Activated CD8-positive, alpha-beta T cell treated with anti-CD3 and anti-CD28 coated beads, Interleukin-2, amount 10 ng/mL, durations not matched to agents 7 days and 5 days (primary cell): ENCODE results near the gene DENND5B. TPM values are rescaled to one million over a fixed set of nuclear protein-coding genes. Genes with fewer than 3 reads are reported as not detected.
A peak's percentile ranks its signal among the peaks of the same experiment; 100 is the strongest.

ENCODE experiments used
- ATAC-seq: fragments of 150-1000 bp; cut with Tn5 transposase; one replicate; pipeline ENCODE4 v1.10.0; 2021; ENCODE audit warnings: moderate library complexity
- CTCF ChIA-PET: fragments of 350-600 bp; sonication (Branson Sonifier 250); formaldehyde crosslinking; loops from one replicate; lab custom pipeline; 2021; ENCODE audit warnings: antibody characterized with exemption; lab: Charles Lee
- POLR2A ChIA-PET: fragments of 350-600 bp; sonication (Branson Sonifier 250); formaldehyde crosslinking; loops from one replicate; lab custom pipeline; 2021; ENCODE audit warnings: antibody characterized with exemption; lab: Charles Lee
- DNase-seq: peaks from one replicate; pipeline ENCODE4 v3.0.0-alpha.2; 2020
- H3K27ac Mint-ChIP-seq: one replicate; pipeline ENCODE4 v1.8.0; 2021; ENCODE audit warnings: mild to moderate bottlenecking, mixed read lengths
- H3K27me3 Mint-ChIP-seq: one replicate; pipeline ENCODE4 v1.8.0; 2021; ENCODE audit warnings: low read depth, mixed read lengths
- H3K36me3 Mint-ChIP-seq: one replicate; pipeline ENCODE4 v1.8.0; 2021; ENCODE audit warnings: low read depth, mixed read lengths
- H3K4me1 Mint-ChIP-seq: one replicate; pipeline ENCODE4 v1.8.0; 2021; ENCODE audit warnings: low read depth, mixed read lengths
- H3K4me3 Mint-ChIP-seq: one replicate; pipeline ENCODE4 v1.8.0; 2021; ENCODE audit warnings: mild to moderate bottlenecking, mixed read lengths
- H3K9me3 Mint-ChIP-seq: one replicate; pipeline ENCODE4 v1.8.0; 2022; ENCODE audit warnings: mixed read lengths; ENCODE audit not compliant: insufficient read depth
- total RNA-seq, 2 experiments: library from RNA; stranded (reverse); gene quantifications; one replicate each; pipeline ENCODE4 v1.2.3, GENCODE V29; 2021

The DENND5B gene
- total RNA-seq, 2 experiments from 2014 or later: 0.08 to 0.16 TPM

DNA sequence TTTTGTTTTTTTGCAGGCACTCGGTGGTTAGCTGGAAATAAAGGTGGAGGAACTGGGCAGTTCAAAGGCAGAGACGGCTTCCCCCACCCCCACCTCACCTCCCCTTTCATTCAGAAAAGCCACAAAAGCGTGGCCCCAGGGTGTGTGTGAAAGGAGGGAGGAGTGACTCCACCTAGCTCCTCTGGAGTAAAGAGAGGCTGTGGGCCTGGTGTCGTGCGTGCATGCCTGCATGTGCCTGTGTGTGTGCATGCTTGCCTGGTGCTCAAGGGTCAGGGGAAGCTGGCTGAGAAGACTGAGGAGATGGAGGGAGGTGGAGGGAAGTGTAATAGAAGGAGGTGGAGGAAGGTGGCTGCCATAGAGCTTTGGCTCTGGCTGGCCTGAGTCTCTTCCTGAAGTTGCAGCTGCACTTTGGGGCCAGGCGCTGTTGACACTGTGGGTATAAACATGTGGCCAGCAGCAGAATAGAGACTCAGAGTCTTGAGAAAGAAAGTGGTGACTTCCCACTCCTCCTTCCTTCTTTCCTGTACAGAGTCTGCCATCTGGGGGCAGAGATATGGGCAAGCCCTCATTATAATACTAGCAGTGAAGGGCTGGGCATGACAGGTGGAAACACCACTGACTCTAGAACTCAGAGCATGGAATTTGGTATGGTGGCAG lies 228.0 kb downstream of the DENND5B start:
- ATAC-seq (peak; percentile 86), DNase-seq (peak; percentile 70)
- no peaks in the 10 kb centered on the region for H3K36me3 Mint-ChIP-seq
- peak overlapping the region; percentile 87 for H3K27ac Mint-ChIP-seq
- H3K4me3 Mint-ChIP-seq: peak overlapping the region; percentile 49
- ChIA-PET POLR2A (interaction anchor here (0.6 to 1.9 kb wide), 4 partner anchors 11 to 91 kb away, joined by 3 to 6 read pairs (median 4); no protein-coding TSS in a partner anchor), CTCF (interaction anchor here (0.7 to 3.0 kb wide), 11 partner anchors 10 to 511 kb away, joined by 3 to 22 read pairs (median 4); partner anchors contain the start of gene SINHCAF)
- peaks cover 22% of the 10 kb centered on the region for H3K4me1 Mint-ChIP-seq
- no peaks in the 10 kb centered on the region for H3K9me3 Mint-ChIP-seq
- H3K27me3 Mint-ChIP-seq: no peaks in the 10 kb centered on the region

DNA sequence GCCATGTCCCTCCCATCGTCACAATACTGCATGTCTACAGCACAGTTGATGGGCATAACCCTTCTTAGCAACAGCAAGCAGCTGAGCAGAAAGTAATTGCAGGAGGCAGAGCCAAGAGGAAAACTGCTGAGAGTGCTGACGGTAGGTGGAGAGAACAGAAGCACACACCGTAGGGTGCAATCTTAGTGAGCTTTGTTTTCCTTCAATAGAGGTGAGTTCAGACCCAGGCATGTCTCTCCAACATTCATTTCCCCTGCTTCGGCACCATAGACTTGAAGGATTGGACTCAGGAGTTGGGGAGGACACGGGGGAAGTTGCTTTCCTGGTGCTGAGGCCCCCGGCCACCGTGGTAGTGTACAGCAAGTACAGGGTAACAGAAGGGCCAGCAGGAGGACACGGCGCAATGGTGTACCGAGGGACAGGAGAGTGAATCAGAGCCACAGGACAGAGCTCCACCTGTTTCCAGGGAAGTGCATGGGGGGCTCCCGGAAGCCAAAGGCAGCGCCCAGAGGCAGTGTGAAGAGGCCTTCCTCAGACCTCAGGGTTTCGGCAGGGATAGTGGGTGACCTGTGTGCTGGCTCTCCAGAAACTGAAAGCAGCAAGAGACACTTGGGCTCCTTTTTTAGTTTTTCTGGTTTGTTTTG lies 228.7 kb downstream of the DENND5B start:
- H3K4me1 Mint-ChIP-seq: peaks cover 22% of the 10 kb centered on the region

DNA sequence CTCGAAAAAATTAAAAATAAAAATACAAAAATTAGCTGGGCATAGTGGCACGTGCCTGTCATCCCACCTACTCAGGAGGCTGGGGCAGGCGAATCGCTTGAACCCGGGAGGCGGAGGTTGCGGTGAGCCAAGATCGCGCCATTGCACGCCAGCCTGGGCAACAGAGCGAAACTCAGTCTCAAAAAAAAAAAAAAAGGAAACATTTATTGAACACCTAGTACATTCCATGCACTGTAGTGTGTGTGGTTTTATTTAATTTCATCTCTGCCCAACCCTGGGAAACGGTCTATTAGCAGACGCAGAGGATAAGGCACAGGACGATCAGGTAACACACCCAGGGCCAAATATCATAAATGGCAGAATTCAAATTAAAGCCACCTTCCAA lies 229.2 kb downstream of the DENND5B start:
- peaks cover 22% of the 10 kb centered on the region for H3K4me1 Mint-ChIP-seq
- no peak for ATAC-seq

More for the DNA sequence above, 228.7 kb downstream of the DENND5B start:
- H3K4me3 Mint-ChIP-seq: peak overlapping the region; percentile 49
- ChIA-PET POLR2A (interaction anchor here (0.6 to 1.9 kb wide), 4 partner anchors 10 to 90 kb away, joined by 3 to 6 read pairs (median 4); no protein-coding TSS in a partner anchor), CTCF (interaction anchor here (0.7 to 3.0 kb wide), 10 partner anchors 13 to 511 kb away, joined by 3 to 22 read pairs (median 4); partner anchors contain the start of gene SINHCAF)
- ATAC-seq (peak; percentile 60), DNase-seq (peak; percentile 31)
- H3K36me3 Mint-ChIP-seq: no peaks in the 10 kb centered on the region
- H3K9me3 Mint-ChIP-seq: no peaks in the 10 kb centered on the region
- H3K27ac Mint-ChIP-seq: peak overlapping the region; percentile 87
- no peaks in the 10 kb centered on the region for H3K27me3 Mint-ChIP-seq

DNA sequence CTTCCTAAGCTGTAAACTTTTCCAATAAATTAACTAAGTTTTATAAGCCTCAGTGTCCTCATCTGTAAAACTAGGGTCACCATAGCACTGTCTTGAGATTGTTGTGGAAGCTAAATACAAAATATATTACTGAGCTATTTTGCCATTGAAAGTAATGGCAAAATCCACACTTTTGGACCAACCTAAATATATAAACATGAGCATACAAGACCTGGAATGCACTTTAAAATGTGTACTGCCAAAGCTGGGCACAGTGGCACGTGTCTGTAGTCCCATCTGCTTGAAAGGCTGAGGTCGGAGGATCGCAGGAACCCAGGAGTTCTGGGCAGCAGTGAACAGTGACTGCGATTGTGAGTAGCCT lies 235.2 kb downstream of the DENND5B start:
- H3K27ac Mint-ChIP-seq: no peak overlapping the region
- no peak overlapping the region for H3K4me3 Mint-ChIP-seq
- ATAC-seq (no peak), DNase-seq (no peak)
- CTCF ChIA-PET: no interaction called here
- H3K27me3 Mint-ChIP-seq: no peaks in the 10 kb centered on the region
- no peaks in the 10 kb centered on the region for H3K4me1 Mint-ChIP-seq
- no peaks in the 10 kb centered on the region for H3K9me3 Mint-ChIP-seq
- POLR2A ChIA-PET: interaction anchor here (0.6 kb wide), 1 partner anchor 30 kb away, joined by 3 read pairs; the partner anchor contains the start of gene SINHCAF
- no peaks in the 10 kb centered on the region for H3K36me3 Mint-ChIP-seq

More for the DNA sequence above, 229.2 kb downstream of the DENND5B start:
- H3K27ac Mint-ChIP-seq: peak overlapping the region; percentile 87
- no peaks in the 10 kb centered on the region for H3K36me3 Mint-ChIP-seq
- no peak overlapping the region for H3K4me3 Mint-ChIP-seq
- no peaks in the 10 kb centered on the region for H3K9me3 Mint-ChIP-seq
- no peak for DNase-seq
- CTCF ChIA-PET: interaction anchor here (1.1 to 3.0 kb wide), 2 partner anchors 15 to 90 kb away, joined by 4 to 22 read pairs; no protein-coding TSS in a partner anchor
- no peaks in the 10 kb centered on the region for H3K27me3 Mint-ChIP-seq
- POLR2A ChIA-PET: interaction anchor here (1.5 to 1.9 kb wide), 2 partner anchors 35 to 38 kb away, joined by 5 to 6 read pairs; no protein-coding TSS in a partner anchor

DNA sequence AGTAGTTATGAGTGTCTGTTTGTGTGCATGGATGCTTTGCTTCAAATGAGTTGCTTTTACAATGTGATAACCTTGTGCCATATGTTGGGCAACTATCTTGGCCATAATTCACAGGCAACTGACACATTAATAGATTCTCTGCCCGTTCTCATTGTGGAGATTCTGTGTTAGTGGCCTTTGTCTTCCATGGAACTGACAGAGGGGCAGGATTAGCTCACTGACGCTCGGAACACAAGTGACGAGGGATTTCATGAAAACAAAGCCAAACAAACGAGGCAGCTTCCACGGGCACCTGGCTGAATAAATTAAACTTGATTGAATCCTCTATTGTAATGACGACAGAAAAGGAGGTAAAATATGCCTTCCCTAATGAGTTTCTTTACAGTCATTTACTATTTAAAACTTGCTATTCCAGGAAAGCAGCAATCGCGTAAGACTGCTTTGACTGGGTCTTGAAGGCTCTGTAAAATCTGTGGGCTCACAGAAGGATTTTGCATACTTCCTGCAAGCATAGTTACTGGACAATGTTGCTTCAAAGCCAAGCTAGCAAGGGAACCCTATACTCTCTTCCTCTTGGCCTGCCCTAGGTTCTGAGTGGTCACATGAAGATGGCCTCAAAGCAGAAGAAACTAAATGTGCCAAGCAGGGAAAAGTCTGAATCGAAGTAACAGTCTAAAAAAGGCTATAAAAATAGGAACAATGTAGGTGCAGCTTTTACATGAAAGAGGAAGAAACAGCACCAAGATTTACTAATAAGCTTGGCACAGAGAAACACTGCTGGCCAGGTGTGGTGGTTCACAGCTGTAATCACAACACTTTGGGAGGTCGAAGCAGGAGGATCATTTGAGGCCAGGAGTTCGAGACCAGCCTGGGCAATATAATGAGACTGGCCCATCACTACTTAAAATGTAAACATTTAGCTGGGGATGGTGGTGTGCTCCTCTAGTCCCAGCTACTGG lies 236.9 kb downstream of the DENND5B start:
- CTCF ChIA-PET: no interaction called here
- Mint-ChIP-seq H3K36me3 (no peaks in the 10 kb centered on the region), H3K27me3 (peaks cover 7% of the 10 kb centered on the region), H3K9me3 (no peaks in the 10 kb centered on the region), H3K4me3 (no peak overlapping the region), H3K27ac (no peak overlapping the region), H3K4me1 (no peaks in the 10 kb centered on the region)
- DNase-seq (no peak), ATAC-seq (no peak)
- POLR2A ChIA-PET: no interaction called here

DNA sequence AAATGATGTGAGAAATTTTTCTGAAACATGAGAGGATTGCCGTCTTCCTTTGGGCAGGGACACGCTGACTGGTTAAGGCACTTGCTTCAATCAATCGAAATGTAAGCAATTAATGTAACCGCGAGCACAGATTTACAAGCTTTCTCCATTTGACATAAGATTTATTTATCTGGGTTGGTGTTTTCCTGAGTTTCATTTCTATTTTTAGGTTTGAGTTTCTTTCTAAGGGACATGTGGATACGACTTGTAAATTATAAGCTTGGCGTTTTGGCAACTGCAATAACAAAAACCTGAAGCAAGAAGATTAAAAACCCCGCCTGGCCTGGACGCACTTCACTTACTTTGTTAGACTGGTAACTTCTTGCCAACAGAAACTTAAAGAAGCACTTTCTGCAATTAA lies 244.7 kb downstream of the DENND5B start:
- no peaks in the 10 kb centered on the region for H3K9me3 Mint-ChIP-seq
- DNase-seq: no peak
- ChIA-PET CTCF (interaction anchor here (1.0 to 1.1 kb wide), 2 partner anchors 16 to 74 kb away, joined by 3 to 4 read pairs; no protein-coding TSS in a partner anchor), POLR2A (no interaction called here)
- H3K4me3 Mint-ChIP-seq: no peak overlapping the region
- no peak for ATAC-seq
- H3K4me1 Mint-ChIP-seq: no peaks in the 10 kb centered on the region
- no peak overlapping the region for H3K27ac Mint-ChIP-seq
- H3K27me3 Mint-ChIP-seq: peaks cover 7% of the 10 kb centered on the region
- H3K36me3 Mint-ChIP-seq: no peaks in the 10 kb centered on the region

DNA sequence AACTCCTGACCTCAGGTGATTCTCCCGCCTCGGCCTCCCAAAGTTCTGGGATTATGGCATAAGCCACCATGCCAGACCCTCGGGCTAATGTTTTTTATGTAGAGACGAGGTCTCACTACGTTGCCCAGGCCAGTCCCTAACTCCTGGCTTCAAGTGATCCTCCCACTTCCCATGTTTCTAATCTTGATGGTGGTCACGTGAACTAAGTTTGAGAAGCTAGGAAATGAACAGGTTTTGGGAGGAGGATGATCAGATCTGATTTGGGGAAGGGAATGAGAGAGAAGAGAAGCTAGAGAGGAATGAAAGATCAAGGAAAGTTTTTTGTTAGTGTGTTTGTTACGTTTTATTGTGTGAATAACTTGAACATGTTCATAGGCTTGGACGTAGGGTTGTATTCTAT lies 247.8 kb downstream of the DENND5B start:
- Mint-ChIP-seq H3K27me3 (no peaks in the 10 kb centered on the region), H3K4me3 (no peak overlapping the region), H3K9me3 (no peaks in the 10 kb centered on the region), H3K27ac (no peak overlapping the region), H3K36me3 (no peaks in the 10 kb centered on the region), H3K4me1 (no peaks in the 10 kb centered on the region)
- DNase-seq (no peak), ATAC-seq (no peak)
- CTCF ChIA-PET: no interaction called here
- POLR2A ChIA-PET: no interaction called here

DNA sequence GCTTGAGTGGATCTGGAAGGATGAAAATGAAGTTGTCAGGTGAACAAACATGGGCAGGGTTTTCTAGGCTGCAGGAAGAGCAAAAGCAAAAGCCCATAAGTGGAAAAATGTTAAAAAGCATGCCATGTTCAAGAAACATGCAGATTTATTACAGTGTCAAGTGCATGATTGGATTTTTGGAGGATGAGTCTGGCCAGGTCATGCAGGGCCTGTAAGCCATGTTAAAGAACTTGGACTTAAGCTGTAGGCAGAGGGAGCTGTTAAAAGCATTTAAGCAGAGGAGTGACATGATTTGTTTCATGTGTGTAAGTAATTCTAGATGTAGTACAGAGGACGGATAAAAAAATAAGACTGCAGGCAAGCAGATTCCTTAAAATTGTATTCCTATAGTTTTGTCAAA lies 248.7 kb downstream of the DENND5B start:
- no peak overlapping the region for H3K4me3 Mint-ChIP-seq
- ATAC-seq: no peak
- no peaks in the 10 kb centered on the region for H3K27me3 Mint-ChIP-seq
- no peaks in the 10 kb centered on the region for H3K36me3 Mint-ChIP-seq
- CTCF ChIA-PET: interaction anchor here (1.5 kb wide), 1 partner anchor 73 kb away, joined by 3 read pairs; no protein-coding TSS in a partner anchor
- no peaks in the 10 kb centered on the region for H3K4me1 Mint-ChIP-seq
- POLR2A ChIA-PET: no interaction called here
- H3K9me3 Mint-ChIP-seq: no peaks in the 10 kb centered on the region
- no peak overlapping the region for H3K27ac Mint-ChIP-seq
- no peak for DNase-seq

DNA sequence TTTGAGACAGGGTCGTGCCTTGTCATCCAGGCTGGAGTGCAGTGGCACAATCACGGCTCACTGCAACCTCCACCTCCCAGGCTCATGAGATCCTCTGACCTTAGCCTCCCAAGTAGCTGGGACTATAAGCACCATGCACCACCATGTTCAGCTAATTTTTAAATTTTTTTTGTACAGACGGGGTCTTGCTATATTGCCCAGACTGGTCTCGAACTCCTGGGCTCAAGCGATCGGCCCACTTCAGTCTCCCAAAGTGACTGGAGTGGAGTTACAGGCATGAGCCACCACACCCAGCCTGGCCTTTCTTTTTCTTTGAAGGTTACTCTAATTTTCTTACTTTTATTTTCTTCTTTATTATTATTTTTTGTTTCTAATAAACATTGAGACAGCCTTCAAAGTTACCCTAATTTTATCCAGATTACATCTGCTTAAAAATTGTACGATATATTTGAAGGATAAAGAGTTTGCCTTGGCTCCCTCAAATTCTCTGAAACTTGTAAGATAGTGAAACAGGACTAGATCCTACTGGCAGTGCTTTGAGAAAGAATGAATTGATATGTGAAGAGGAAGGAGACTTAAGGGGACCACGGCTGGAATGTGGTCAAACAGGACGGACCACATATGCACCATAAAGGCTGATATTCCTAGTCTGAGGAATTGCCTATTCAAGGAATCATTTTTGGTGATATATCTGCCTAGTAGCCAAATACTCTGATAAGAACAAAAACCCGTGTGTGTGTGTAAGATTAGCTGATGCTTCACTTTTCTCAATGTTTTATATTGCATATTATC lies 250.9 kb downstream of the DENND5B start:
- Mint-ChIP-seq H3K4me1 (no peaks in the 10 kb centered on the region), H3K27ac (no peak overlapping the region), H3K27me3 (no peaks in the 10 kb centered on the region), H3K36me3 (no peaks in the 10 kb centered on the region), H3K4me3 (no peak overlapping the region), H3K9me3 (no peaks in the 10 kb centered on the region)
- POLR2A ChIA-PET: no interaction called here
- DNase-seq (no peak), ATAC-seq (no peak)
- CTCF ChIA-PET: no interaction called here

DNA sequence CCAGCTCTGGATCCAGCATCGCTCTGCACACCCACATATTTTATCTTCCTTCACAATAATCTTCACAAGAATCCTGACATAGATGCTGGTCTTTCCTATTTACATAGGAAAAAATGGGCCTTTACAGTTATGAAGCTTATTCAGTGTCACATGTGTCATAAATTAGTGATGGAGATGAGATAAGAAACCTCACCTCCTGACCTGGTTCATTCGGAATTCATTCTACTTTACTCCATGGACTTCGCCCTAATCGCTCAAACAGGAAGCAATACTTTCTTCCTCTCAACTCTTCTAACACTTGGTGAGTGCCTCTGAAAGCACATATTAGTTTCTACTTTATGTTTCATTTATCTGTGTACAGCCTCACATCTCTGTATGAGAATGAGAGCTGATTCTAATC lies 253.0 kb downstream of the DENND5B start:
- Mint-ChIP-seq H3K4me1 (no peaks in the 10 kb centered on the region), H3K27ac (no peak overlapping the region), H3K36me3 (no peaks in the 10 kb centered on the region), H3K9me3 (no peaks in the 10 kb centered on the region), H3K27me3 (no peaks in the 10 kb centered on the region), H3K4me3 (no peak overlapping the region)
- ChIA-PET POLR2A (no interaction called here), CTCF (interaction anchor here (1.5 kb wide), 1 partner anchor 11 kb away, joined by 4 read pairs; no protein-coding TSS in a partner anchor)
- DNase-seq: no peak
- no peak for ATAC-seq
